DMS 273 (cell line): ENCODE results near the gene EXOC3L2.

Source experiments
- DNase-seq: peaks from one replicate; lab custom pipeline; 2025; ENCODE audit not compliant: unreplicated experiment; lab: John Stamatoyannopoulos, UW

EXOC3L2 gene

DNA sequence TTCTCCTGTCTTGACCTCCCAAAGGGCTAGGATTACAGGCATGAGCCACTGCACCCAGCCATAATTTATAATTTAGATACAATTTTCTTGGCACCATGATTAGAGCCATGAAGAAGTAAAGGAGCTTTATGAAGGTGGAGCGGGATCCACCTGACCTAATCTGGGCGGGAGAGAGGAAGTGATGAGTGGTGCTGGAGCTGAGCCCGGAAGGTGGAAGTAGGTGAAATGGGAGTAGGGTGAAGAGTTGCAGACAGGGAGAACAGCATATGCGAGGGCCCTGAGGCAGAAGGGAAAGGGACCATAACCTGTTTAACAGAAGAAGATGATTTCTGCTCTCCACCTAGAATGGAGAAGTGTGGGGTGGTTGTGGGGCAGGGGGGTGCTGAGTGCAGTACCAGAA, 62.4 kb downstream of the EXOC3L2 start:
- no peak for DNase-seq

DNA sequence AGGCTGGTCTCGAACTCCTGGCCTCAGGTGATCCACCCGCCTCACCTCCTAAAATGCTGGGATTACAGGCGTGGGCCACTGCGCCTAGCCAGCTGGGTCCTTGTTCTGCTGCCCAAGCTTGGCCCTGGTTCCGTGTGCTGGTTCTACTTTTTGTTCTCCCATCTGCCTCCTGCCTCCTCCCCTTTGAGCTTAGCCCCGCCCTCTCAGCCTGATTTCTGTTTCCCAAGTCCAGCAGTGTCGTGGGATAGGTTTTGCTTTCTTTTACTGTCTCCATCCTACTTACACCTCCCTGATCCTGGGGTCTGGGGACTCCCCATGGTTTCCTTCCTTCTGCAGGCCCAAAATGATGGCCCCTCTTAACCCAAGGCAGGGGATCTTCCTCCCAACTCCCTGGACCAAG, 64.3 kb downstream of the EXOC3L2 start:
- DNase-seq, result no peak

DNA sequence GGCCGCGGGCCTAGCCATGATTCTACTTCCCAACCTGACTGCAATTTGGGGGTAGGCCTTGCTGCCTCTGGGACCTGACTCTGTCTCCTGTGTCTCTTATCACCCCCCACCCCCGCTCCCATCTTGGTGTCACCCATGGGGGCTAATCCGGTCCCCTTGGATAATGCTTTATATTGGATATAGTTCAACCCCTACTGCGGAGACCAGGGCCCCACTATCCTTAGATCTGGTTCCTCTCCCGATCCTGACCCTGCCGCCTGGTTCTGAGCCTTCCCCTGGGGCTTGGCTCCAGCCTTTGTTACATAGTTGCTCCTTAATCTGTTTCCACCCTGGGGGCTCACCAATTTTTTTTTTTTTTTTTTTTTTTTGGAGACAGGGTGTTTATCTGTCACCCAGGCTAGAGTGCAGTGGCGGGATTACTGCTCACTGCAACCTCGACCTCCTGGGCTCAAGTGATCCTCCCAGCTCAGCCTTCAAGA, 65.3 kb downstream of the EXOC3L2 start:
- DNase-seq, result no peak

DNA sequence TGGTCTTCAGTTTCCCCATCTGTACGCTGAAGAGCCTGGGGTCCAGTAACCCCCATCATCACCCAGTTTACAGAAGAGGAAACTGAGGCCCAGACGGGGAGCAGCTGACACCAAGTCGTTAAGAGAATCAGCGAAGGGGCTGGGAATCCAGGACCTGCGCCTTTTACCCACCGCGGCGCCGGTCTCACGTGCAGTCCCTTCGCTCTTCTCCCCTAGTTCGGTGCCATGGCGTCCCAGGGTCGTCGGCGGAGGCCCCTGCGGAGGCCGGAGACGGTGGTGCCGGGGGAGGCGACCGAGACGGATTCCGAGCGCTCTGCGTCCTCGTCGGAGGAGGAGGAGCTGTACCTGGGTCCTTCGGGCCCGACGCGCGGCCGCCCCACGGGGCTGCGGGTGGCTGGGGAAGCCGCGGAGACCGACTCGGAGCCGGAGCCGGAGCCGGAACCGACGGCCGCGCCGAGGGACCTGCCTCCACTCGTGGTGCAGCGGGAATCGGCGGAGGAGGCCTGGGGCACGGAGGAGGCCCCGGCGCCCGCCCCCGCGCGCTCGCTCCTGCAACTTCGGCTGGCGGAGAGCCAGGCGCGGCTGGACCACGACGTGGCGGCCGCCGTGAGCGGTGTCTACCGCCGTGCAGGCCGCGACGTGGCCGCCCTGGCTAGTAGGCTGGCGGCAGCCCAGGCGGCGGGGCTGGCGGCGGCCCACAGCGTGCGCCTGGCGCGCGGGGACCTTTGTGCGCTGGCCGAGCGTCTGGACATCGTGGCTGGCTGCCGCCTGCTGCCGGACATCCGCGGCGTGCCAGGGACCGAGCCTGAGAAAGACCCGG, 65.9 kb downstream of the EXOC3L2 start:
- DNase-seq, result peak; percentile 67

DNA sequence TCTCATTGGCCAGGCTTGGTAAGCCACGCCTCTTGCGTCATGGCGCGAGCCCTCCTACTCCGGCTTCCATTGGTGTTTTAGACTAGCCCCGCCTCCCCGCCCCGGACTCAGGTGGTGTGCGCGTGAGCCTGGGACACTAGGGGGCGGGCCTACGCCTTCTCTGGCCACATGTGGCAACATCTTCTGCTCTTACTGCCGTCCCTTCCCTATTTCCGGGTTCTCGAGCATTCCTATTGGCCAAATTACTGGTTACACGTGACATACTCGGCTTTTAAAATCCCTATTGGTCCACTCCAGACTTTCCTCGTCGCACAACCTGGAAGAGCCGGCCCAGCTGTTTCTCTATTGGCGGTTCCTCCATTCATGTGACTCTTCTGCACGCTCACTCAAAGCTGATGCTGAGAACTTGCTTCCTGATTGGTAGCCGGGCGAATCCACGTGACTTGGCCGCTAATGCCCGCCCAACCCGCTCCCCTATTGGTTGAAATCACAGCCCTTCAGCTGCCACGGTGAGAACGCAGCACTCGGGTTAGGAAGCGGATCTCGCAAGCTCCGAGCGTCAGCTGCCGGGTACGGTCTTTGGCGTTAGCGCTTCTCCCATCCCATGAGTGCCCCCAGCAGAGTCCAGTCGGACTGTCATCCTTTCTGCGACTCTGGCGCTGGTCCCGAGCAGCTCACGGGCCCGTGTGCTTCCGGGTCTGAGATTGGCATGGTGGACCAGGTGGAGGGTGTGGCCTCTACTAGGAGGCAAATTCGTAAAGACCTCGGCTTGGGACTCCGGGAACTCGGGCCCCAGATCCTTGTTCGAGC, 66.7 kb downstream of the EXOC3L2 start, which contains the start of gene BLOC1S3:
TSS of gene BLOC1S3 (plus strand) at position 523 of the 810 bp plus-strand sequence. CDS start 513 bp downstream, outside the sequence.
- DNase-seq, result peak; percentile 100

DNA sequence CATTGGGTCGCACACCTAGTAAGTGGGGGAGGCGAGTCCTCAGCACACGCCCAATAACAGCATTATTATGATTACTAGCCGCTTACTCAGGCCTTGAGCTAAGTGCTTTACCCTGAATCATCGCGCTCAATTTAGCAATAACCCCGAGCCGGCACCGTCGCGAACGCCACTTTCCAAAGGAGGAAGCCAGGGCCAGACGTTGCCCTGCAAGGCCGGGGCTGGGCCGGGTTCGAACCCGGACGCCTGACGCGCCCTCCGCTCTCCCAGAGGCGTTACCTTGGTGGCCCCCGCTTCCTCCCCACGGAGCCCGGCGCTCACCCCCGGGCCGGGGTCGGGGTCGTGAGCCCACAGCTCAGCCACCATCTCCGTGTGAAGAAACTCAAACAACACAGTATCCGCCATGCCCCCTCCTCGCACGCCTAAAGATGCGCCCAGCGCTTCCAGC, 67.4 kb downstream of the EXOC3L2 start, which contains the start of gene TRAPPC6A:
TSS of gene TRAPPC6A (minus strand) at position 421 of the 445 bp plus-strand sequence. CDS start at position 402, 19 bp downstream.
- peak; percentile 87 for DNase-seq

DNA sequence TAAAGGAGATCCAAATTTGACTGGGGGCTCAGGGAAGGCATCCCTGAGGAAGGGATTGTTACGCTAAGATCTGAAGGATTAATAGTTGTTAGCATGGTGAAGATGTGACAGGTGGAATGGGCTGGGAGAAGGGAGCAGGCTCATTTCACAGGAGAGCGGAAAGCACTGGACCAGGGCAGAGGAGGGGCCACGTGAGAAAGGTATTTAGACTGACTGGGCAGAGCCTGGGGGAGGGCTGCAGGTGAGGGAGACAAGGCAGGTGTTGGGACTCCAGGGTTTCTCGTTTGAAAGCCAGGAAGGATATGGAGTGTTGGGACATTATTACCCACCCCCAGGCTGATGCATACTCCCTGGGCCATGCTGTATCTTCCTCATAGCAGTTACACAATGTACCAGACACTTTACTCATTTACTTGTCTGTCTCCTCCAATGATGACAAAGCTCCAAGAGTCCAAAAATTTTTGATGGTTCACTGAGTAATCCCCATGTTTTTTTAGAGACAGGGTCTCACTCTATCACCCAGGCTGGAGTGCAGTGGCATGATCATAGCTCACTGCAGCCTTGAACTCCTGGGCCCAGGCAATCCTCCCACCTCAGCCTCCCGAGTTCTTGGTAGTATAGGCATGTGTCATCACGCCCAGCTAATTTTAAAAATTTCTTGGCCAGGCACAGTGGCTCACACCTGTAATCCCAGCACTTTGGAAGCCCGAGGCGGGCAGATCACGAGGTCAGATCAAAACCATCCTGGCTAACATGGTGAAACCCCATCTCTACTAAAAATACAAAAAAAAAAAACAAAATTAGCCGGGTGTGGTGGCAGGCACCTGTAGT, 69.5 kb downstream of the EXOC3L2 start:
- no peak for DNase-seq

DNA sequence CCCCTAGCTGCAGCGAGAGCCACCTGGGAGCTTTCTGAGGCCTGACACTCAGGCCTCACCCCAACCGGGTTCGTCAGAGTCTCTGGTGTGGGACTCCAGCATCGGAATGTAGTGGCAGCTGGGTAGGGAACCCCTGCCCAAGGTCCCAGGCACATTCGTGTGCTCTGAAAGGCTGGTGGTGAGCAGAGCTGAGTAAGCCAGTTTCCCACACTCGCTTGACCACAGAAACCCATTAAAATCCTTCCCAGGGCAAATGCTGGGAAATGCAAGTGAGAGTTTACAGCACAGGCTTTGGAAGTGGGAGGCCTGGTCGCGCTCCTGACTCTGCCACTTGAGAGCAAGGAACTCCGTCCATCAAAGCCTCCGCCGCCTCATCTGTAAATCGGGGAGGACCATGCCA, 71.4 kb downstream of the EXOC3L2 start:
- no peak for DNase-seq

DNA sequence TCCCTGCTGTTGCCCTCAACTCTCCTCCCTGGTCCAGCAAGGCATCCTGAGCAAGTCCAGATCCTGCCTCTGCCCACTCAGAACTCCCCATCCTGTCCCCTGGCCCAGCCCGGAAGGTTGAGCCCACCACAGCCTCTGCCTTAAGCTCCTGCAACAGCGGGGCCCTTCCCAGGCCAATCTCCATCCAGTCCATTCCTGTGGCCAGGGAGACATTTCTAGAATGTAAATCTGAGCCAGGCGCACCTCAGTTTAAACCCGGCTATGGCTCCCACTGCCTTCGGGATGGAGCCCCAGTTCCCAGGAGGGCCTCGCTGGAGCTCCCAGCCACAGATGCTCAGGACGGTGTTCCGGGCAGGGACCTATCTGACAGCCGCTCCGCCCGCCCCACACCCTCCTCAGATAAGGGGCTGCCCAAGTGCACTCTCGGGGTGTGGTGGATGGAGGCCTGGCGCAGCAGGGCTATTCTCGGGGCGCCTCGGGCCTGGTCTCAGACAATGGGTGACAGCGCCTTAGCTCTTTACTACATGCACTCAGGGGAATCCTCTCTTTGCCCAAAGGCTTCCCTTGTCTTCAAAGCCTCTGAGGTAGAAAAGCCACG, 72.5 kb downstream of the EXOC3L2 start:
- no peak for DNase-seq

DNA sequence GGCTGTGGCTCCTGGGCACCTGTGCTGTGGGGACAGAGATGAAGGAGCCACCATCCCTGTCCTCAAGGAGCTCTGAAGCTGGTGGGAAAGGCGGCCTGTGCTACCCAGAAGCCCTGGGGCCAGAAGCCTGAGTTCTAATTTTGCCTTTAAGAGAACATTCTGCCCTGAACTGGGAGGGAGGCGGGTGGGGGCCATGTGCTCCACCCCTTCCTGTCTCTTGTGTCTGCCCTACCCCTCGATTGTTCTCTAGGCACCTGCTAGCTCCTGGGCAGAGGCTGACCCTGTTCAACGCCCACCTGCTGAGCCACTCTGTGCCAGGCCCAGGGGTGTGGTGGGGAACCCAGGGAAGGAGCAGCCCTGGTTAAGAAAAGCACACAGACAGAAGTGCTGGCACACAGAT, 73.0 kb downstream of the EXOC3L2 start:
- no peak for DNase-seq

DNA sequence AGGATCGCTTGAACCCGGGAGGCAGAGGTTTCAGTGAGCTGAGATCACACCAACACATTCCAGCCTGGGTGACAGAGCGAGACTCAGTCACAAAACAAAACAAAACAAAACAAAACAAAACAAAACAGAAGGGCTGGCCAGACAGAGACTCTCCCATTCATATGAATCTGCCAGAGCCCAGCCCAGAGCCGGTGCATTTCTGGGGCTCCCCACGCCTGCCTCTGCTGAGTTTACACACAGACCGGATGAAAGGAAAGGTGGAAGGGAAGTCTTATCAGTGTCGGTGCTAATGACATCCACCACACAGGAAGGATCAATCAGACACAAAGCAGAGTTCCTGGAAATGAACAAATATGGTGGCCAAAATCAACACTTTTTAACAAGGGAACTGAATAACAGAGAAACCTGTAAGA, 74.0 kb downstream of the EXOC3L2 start:
- no peak for DNase-seq

DNA sequence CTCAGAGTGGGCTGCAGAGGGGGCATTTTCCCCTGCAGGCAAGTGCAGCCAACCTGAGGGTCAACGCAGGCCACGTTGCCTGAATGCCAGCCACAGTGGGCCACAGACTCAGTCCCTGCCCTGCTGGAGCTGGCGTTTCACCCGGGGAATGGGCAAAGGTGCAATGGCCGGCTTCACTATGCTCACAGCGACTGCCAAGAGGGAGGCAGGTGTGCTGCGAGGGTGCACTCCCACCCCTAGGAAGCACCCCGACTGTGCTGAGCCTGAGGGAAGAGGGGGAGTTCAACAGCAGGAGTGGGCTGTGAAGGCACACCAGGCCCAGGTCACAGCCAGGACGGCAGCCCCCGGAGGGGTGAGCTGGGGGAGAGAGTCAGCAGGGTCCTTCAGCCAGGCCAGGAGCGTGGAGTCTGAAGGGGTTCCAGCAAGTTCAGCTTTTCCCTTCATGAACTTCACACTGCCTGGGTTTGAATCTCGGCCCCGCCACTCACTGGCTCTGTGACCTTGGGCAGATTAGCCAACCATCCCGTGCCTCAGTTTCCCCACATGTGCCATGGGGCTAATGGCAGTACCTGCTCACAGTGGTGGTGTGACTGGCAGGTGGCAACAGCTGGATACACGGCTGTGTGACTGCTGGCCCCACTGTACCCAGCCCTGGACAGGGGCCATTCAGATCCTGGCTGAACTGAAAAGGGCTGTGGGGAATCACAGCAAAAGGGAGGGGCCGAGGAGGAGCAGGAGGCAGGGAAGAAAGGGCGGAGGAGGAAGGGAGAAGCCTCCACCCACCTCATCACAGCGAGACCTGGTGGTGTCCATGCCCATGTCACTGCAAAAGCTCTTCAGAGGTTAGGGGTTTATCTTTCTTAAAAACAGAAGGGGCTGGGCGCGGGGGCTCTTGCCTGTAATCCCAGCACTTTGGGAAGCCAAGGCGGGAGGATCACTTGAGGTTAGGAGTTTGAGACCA, 74.8 kb downstream of the EXOC3L2 start:
- no peak for DNase-seq

DNA sequence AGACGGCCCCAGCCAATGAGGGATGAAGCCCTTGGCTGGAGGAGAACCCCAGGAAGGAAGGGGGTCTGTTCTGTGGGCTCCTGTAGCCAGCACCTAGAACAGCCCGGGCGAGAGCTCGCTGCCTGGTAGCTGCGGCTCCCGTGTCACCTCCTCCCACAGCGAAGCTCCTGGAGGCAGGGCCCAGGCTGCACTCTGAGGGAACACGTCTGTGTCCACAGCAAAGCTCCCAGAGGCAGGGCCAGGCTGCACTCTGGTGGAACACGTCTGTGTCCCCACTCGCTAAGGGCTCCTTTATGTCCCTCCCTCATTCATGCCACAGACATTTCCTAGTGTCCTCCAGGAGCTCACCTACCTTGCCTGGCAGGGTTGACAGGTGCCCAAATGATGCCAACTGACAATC, 75.6 kb downstream of the EXOC3L2 start:
- DNase-seq, result no peak

DNA sequence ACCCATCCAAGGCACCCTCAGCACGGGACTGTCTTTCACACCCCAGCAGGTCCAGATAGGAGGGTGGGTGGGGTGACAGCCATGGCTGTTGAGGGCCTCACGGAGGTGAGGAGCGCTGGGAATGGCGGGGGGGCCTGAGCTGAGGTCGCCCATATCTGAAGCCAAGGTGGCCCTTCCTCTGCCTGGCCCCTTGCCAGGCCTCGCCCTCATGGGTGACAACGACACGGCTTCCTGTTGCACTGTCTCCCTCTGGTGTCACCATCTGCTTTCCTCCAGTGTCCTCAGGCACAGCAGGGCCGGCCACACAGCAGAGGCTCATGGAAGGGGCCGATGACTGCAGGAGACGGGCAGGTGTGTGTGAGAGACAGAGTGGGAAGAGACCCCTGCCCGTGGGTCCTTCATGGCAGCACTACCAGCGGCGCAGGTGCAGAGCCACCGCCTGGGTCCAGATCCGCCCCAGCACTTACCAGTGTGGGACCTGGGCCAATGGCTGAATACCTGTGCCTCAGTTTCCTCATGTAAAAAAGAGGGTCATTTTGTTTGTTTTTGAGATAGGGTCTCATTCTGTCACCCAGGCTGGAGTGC, 76.3 kb downstream of the EXOC3L2 start:
- no peak for DNase-seq

DNA sequence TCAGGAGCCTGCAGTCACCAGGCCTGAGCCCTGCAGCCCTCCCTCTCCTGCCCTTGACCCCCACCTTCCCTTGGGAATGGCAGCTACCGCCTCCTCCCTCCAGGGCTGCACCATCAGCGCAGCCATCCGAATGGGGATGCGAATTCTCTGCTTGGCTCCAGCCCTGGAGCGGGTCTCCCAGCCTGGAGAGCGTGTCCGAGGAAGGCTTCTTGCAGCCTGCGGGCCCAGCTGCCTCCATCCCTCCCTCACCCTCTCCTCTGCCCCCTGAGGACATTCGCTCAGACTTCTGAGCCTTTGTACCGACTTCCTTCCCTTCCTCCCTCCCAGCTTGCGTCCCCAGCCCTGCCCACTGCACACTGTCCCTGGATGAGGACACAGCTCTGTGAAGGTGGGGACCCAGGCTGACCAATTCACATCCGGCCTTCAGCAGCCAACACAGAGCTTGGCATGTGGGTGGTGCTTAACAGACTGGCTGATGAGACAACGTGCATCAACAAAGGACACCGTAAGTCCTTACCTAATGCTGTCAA, 78.4 kb downstream of the EXOC3L2 start:
- DNase-seq, result peak; percentile 38

DNA sequence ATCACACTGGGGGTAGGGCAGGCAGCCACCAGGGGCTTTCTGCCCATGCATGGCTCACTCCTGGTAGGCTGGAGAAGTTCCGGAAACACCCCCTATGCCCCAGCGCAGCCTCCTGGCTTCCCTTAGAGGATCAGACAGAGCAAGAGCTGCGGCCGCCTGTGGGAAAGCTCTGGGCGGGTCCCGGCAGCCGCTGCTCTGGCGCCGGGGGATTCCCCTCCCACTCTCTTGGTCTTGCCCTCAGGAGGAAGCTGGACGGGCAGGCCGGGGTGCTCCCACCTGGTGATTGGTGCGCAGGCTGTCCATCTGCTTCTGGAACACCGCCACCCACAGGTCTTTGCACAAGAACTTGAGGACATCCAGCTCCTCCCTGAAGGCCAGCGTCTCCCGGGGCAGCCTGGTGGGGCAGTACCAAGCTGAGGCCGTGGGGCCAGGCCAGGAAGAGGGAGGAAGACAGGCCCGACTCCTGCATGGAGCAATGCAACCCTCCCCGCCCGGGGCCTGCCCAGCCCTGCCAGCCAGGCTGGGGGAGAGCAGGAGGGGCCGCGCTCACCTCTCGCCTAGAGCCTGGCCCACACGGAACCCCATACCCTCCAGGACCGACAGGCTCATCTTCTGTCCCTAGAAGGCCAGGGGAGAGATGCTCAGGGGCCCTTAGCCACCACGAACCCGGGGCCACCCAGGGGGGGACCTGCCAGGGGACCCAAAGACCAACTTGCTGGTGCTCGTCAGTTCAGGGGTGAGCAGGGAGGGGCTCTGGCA, 80.5 kb downstream of the EXOC3L2 start:
- DNase-seq, result peak; percentile 54

DNA sequence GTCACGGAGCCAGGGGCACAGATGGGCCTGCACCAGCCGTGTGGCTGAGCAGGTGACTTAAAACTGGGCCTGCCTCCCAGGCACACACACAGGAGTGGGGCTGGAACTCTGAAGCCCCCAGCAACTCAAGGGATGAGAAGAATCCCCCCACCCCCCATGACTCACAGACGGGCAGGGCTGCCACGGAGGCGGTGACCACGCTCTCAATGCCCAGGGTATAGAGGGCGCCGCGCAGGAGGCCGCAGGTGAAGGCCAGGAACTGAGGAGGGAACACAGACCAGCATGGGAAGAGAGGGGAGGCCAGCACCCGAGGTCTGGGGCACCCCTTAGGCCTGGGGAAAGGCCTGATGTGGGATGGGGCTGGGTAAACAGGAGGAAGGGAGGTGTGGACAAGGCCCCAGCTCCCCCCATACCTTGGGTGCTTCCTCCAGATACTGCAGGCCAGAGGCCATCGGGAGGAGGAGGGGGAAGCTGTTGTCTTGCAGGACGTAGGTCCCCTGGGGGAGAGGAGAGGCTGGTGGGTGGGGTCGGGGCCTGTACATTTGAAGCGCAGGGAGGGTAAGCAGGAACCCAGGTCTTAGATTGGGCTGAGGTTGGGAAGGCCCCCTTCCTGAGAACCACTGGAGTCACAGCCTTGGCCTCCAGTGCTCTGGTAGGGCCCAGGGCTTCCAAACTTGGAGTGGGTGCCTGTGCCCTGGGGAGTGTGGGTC, 81.3 kb downstream of the EXOC3L2 start:
- DNase-seq, result no peak
